Stimulated activated CD4-positive, alpha-beta T cell treated with anti-CD3 and anti-CD28 coated beads, TNF-alpha, amount 100 ng/mL, for 24 hours (primary cell): Measurements from ENCODE around the gene RPS26.
"Not testable (repeated sequence)": the region's sequence is repeated elsewhere in the genome, so short reads cannot be mapped to it uniquely, and the experiment has no call there.

Experiments used
- DNase-seq, 3 experiments: peaks; one replicate each; pipeline ENCODE4 v3.0.0-alpha.2; 2020; ENCODE audit warnings: low read depth in 3 of 3

Gene RPS26

DNA sequence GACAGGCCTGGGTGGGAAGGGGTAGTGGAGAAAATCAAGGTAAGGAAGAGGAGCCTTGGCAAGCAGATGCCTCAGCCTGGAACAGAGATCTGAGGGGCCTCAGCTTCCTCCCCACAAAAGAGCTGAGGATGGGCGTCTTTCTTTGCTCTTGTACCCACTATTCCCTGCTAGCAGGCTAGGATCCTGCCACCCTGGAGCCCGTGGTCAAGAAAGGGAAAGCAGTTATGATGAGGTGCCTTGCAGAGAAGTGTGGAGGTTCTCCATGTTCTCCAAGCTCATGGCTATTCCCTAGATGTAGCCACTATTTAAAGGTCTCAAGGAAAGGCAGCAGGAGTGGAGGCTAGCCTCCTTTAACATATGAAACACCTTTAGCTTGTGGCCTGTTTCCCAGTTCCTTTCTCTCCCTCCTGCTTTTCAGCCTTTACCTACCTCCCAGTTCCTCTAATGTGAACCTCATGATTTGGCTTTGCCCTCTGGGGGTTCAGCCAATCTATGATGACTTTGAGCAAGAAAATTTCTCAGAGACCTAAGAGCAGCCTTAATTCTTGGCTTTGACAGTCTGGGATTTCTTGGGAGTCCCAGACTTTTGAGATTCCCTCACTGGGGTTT is 19.7 kb upstream of the RPS26 start:
- DNase-seq: no peak

DNA sequence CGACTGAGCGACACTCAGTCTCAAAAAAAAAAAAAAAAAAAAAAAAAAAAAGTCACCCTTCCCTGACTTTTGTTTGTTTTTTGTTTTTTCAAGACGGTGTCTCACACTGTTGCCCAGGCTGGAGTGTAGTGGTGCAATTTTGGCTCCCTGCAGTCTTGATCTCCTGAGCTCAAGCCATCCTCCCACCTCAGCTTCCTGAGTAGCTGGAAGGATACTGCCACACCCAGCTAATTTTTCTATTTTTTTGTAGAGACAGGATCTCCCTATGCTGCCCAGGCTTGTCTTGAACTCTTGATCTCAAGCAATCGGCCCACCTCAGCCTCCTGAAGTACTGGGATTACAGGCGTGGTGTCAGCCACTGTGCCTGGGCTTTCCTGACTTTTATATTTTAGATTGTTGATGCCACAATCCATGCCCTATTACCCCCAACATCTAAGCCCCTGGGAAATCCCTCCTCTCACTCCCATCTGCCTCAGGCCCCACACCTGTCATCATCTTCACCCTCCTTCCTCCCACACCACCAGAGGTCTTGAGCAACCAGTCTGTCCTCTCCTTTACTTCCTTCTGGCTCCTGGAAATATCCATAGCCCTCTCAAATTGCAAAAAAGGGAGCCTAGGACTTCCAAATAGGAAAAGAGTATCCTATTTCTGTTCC is 13.1 kb upstream of the RPS26 start:
- DNase-seq: no peak

- no peak for DNase-seq
Observed at GRCh38 chr12:56029166-56029519, 12.6 kb upstream of the RPS26 start.

DNA sequence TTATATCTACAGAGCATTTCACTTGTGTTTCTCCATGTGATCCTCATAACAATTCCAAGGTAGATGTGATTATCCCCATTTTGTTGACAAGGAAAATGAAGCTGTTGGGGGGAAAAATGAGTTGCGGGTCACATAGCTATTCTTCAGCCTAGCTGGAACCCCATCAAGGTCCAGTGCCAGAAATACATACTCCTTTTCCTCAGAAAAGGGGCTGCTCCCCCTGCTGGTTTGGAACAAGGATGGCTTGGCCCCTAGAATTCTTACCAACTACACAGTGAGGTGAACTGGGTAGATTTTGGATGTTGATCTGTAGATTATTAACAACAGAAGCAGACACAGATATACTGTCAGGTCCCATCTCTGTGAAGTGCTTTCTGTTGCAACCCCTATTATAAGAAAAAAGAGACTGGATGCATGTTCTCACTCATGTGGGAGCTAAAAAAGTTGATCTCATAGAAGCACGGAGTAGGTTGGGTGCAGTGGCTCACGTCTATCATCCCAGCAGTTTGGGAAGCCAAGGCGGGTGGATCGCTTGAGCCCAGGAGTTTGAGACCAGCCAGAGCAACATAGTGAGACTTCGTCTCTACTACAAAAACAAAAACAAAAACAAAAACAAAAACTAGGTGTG is 11.9 kb upstream of the RPS26 start:
- peak in 1 of 3 experiments; percentile 20 for DNase-seq

- DNase-seq: peak in 1 of 3 experiments; percentile 22
Observed at GRCh38 chr12:56031987-56032386, 9.7 kb upstream of the RPS26 start.

GRCh38 chr12:56034586-56035332 is 7.0 kb upstream of the RPS26 start:
- no peak for DNase-seq

- DNase-seq: no peak
Observed at GRCh38 chr12:56037161-56037560, 4.6 kb upstream of the RPS26 start.

GRCh38 chr12:56038022-56038655 is 3.6 kb upstream of the RPS26 start:
- no peak for DNase-seq

DNA sequence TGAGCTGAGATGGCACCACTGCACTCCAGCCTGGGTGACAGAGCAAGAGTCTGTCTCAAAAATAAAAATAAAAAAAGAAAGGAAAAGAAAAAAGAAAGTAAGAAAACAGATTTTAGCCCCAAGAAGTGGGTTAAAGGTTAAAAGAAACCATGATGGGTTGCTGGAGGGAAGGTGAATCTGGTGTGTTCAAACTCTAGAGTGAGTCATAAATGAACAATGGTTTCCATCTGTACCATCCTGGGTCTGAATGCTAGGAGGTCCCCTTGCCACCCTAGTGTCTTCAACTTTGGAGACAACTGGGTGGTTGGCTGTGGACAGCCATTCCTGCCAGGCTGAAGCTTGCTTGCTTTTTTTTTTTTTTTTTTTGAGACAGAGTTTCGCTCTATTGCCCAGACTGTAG is 1.6 kb upstream of the RPS26 start:
- no peak for DNase-seq

GRCh38 chr12:56040963-56041551 is 661 bp upstream of the RPS26 start:
- DNase-seq: no peak

DNA sequence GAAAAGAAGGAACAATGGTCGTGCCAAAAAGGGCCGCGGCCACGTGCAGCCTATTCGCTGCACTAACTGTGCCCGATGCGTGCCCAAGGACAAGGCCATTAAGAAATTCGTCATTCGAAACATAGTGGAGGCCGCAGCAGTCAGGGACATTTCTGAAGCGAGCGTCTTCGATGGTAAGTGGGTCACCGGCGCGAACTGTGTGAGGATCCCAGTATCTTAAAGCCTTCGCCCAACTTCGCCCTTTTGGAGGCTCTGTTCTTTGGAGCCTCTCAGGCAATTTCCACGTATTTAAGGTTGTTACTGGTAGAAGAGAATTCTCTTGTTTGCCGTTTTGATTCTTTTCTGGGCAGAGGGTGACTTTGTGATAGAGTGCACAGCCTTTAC is 704 bp downstream of the RPS26 start:
- DNase-seq: not testable (repeated sequence)

GRCh38 chr12:56042843-56043242 is 1.1 kb downstream of the RPS26 start:
- no peak for DNase-seq

DNA sequence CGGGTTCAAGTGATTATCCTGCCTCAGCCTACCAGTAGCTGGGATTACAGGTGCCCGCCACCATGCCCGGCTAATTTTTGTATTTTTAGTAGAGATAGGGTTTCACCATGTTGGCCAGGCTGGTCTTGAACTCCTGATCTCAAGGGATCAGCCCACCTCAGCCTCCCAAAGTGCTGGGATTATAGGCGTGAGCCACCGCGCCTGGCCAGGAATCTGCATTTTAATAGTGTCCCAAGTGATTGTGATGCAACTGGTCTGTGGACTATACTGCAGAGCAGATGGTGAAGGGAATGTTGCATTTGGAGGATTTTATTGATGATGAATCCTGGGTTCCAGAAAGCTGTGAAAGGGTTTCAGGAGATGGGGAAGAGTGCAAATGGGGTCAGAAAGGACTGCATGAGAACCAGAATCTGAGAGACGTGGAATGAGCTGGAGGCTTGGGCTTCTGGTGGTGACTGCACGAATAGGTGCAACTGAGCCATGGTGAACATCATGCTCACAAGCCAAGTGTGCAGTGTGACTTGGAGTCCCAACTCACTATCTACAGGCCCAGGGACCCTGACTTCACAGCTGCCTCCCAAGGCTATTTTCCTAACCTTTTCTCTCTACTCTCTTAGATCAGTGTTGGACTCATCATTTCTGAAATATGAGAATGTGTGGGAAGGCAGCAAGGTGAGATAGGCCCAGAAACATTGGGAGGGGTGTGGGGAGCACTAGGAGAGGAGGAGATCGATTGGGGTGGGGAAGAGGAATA is 4.5 kb downstream of the RPS26 start:
- DNase-seq: peak in 1 of 3 experiments; percentile 19

DNA sequence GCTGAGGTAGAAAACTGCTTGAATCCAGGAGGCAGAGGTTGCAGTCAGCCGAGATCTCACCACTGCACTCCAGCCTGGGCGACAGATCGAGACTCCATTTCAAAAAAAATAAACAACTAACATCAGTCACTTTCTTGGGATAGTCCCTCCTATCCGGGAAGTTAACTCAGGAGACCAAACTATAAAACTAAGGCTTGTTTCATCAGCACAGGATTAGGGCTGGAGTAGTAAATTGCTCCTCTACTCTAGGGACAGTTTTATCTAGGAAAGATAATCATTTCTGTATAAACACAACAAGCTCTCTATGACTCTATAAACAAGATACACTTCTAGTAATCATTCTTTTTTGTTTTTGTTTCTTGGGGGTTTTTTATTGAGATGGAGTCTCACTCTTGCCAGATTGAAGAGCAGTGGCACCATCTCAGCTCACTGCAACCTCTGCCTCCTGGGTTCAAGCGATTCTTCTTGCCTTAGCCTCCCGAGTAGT is 11.7 kb downstream of the RPS26 start:
- no peak for DNase-seq

GRCh38 chr12:56059964-56060363 is 18.2 kb downstream of the RPS26 start:
- DNase-seq: not testable (repeated sequence)

- no peak for DNase-seq
Observed at GRCh38 chr12:56061982-56062381, 20.3 kb downstream of the RPS26 start.

GRCh38 chr12:56062996-56063395 is 21.3 kb downstream of the RPS26 start:
- DNase-seq: no peak

DNA sequence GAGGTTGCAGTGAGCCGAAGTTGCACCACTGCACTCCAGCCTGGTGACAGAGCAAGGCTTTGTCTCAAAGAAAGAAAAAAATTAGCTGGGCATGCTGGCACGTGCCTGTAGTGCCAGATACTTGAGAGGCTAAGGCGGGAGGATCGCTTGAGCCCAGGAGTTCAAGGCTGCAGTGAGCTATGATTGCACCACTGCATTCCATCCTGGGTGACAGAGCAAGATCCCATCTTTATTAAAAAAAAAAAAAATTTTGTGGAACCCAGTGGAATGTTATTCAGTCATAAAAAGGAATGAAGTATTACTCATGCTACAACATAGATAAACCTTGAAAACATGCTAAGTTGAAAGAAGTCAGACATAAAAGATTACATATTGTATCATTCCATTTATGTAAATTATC is 29.9 kb downstream of the RPS26 start:
- no peak for DNase-seq

- DNase-seq: no peak
Observed at GRCh38 chr12:56074396-56074795, 32.7 kb downstream of the RPS26 start.

- not testable (repeated sequence) for DNase-seq
Observed at GRCh38 chr12:56077966-56078365, 36.2 kb downstream of the RPS26 start.

DNA sequence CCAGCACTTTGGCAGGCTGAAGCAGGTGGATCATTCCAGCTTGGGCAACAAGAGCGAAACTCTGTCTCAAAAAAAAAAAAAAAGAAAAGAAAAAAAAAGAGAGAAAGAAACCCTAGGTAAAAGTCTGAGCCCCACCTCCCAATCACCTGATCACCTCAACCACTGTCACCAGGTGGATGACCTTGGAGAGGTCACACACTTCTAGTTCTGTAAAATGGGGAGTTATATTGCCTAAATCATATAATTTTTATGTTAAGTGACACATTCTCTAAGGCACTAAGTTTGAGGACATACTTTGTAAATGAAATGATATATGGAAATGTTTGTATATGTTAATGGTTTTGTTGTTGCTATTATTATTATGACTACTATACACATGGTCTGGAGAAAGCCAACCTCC is 36.7 kb downstream of the RPS26 start:
- no peak for DNase-seq
